ENCODE data around the gene CABLES2. TPM values are rescaled to one million over a fixed set of nuclear protein-coding genes. Genes with fewer than 3 reads are reported as not detected.

The CABLES2 gene
- total and polyA plus RNA-seq, 9 of the 15 experiments (the other 6 are each of a cell fraction or from before 2014, with no cell fraction given): 0.46 to 4.2 (median 1.6) TPM

- intact Hi-C loops (cut with micrococcal nuclease) (no loop called here), in situ Hi-C loops (cut with MboI) (no loop called here)
- Histone ChIP-seq H3K4me3 (no peak overlapping the region), H3K9me1 (ENCODE audit: control insufficient read depth, insufficient read depth, low read length) (peaks cover 5% of the 10 kb centered on the region), H3K4me1 (replicated peaks in 1 of 2; ENCODE audit: control insufficient read depth in 2 of 2, insufficient read depth in 2 of 2, low read length in 2 of 2) (peaks cover 0 to 58% of the 10 kb centered on the region in 2 experiments; a peak in 2 of 5 replicates), H3K9me3 (replicated peaks; ENCODE audit: control insufficient read depth, insufficient read depth, low read depth, low read length) (no peaks in the 10 kb centered on the region), H3K79me2 (ENCODE audit: control insufficient read depth, insufficient read depth, low read length) (peaks cover 3% of the 10 kb centered on the region; the same call in 2 of the 3 replicates), H3K27me3 (ENCODE audit: control insufficient read depth in 2 of 2, insufficient read depth in 2 of 2, low read length in 2 of 2) (no peaks in the 10 kb centered on the region), H3K4me2 (ENCODE audit: insufficient read depth, low read length) (no peak overlapping the region), H2AFZ (ENCODE audit: low read depth, low read length) (no peak overlapping the region), H4K20me1 (replicated peaks; ENCODE audit: control insufficient read depth, insufficient read depth, low read length) (no peaks in the 10 kb centered on the region), H3K27ac (ENCODE audit: extremely low read depth, low read depth, low read length) (no peak overlapping the region), H3K36me3 (ENCODE audit: control insufficient read depth, insufficient read depth, low read length) (peaks cover 17% of the 10 kb centered on the region), H3K9ac (ENCODE audit: insufficient read depth in 1 of 2, low read depth in 2 of 2, low read length in 2 of 2) (peak overlapping the region in 1 of 2 experiments; percentile 48; a peak in 1 of 4 replicates)
- CTCF ChIA-PET (ENCODE audit: low intra/inter-chr PET ratio): no interaction called here
- DNase-seq (ENCODE audit: extremely low read depth in 1 of 4, low spot score in 3 of 4) (no peak), FAIRE-seq (no peak), ATAC-seq (no peak)
- no TSS peak for BruUV-seq (replicated peaks)
- TF ChIP-seq FIP1L1 (IDR thresholded peaks at IDR 0.05; ENCODE audit: low read depth, low read length, poor library complexity, severe bottlenecking) (peak; percentile 1), CREM (IDR thresholded peaks at IDR 0.05; ENCODE audit: low read depth) (no peak)
- WGBS (ENCODE audit: insufficient coverage, low coverage, missing lambda C conversion rate): 85% methylated on average over 35 of the region's 44 CpGs
- POLR2A ChIA-PET: interaction anchor here (0.6 to 3.0 kb wide), 3 partner anchors 8 to 222 kb away, joined by 3 to 12 read pairs (median 3); partner anchors contain the start of gene RPS21
These were observed 12.5 kb downstream of the CABLES2 start for GRCh38 chr20:62394248-62395245.

- no peak overlapping the region for H3K4me3 ChIP-seq
- H3K4me2 ChIP-seq (ENCODE audit: insufficient read depth, low read length): no peak overlapping the region
- H3K9ac ChIP-seq (ENCODE audit: insufficient read depth in 1 of 2, low read depth in 2 of 2, low read length in 2 of 2): peak overlapping the region in 1 of 2 experiments; percentile 28; a peak in 1 of 4 replicates
- peaks cover 12% of the 10 kb centered on the region for H3K9me1 ChIP-seq (ENCODE audit: control insufficient read depth, insufficient read depth, low read length)
- peaks cover 24% of the 10 kb centered on the region for H3K36me3 ChIP-seq (ENCODE audit: control insufficient read depth, insufficient read depth, low read length)
- WGBS (ENCODE audit: insufficient coverage, low coverage, missing lambda C conversion rate): 81% methylated on average over 12 of the region's 24 CpGs
- no peak overlapping the region for H2AFZ ChIP-seq (ENCODE audit: low read depth, low read length)
- BruUV-seq (replicated peaks): no TSS peak
- intact Hi-C loops (cut with micrococcal nuclease): no loop called here
- no peak for TF ChIP-seq ZNF398 (CRISPR knock-in tag; IDR thresholded peaks at IDR 0.05)
- TF ChIP-seq FIP1L1 (IDR thresholded peaks at IDR 0.05; ENCODE audit: low read depth, low read length, poor library complexity, severe bottlenecking): peak; percentile 38
- H4K20me1 ChIP-seq (replicated peaks; ENCODE audit: control insufficient read depth, insufficient read depth, low read length): no peaks in the 10 kb centered on the region; the same call in 1 of the 2 replicates
- H3K79me2 ChIP-seq (ENCODE audit: control insufficient read depth, insufficient read depth, low read length): peaks cover 10% of the 10 kb centered on the region
- FAIRE-seq (no peak), ATAC-seq (no peak), DNase-seq (ENCODE audit: extremely low read depth in 1 of 4, low spot score in 3 of 4) (no peak)
- H3K27ac ChIP-seq (ENCODE audit: extremely low read depth, low read depth, low read length): no peak overlapping the region
- H3K9me3 ChIP-seq (replicated peaks; ENCODE audit: control insufficient read depth, insufficient read depth, low read depth, low read length): no peaks in the 10 kb centered on the region
- CTCF ChIA-PET (ENCODE audit: low intra/inter-chr PET ratio): no interaction called here
- H3K27me3 ChIP-seq (ENCODE audit: control insufficient read depth in 2 of 2, insufficient read depth in 2 of 2, low read length in 2 of 2): no peaks in the 10 kb centered on the region
- POLR2A ChIA-PET: interaction anchor here (1.0 kb wide), 1 partner anchor 8 kb away, joined by 3 read pairs; no protein-coding TSS in a partner anchor
- H3K4me1 ChIP-seq (replicated peaks in 1 of 2; ENCODE audit: control insufficient read depth in 2 of 2, insufficient read depth in 2 of 2, low read length in 2 of 2): peaks cover 2 to 58% of the 10 kb centered on the region in 2 experiments; a peak in 3 of 5 replicates
- in situ Hi-C loops (cut with MboI): no loop called here
These were observed 13.3 kb downstream of the CABLES2 start for GRCh38 chr20:62393830-62394229.

All from K562 (cell line).